K562 (cell line): ENCODE measurements around the gene KRTAP3-3. TPM values are rescaled to one million over a fixed set of nuclear protein-coding genes. Genes with fewer than 3 reads are reported as not detected.

Experiments
- ATAC-seq: fragments of 200-7000 bp; cut with Tn5 transposase; 3 replicates; pipeline ENCODE4 v1.9.1; 2020; ENCODE audit warnings: moderate library complexity
- BruUV-seq: library from RNA; stranded (reverse); fragments of 400-500 nt; replicated peaks from 2 replicates; lab custom pipeline; 2021; lab: Mats Ljungman, UMichigan
- CTCF ChIA-PET: fragments of 300-600 bp; formaldehyde crosslinking; extraction: SDS; loops from one replicate; lab custom pipeline; 2021; ENCODE audit warnings: low intra/inter-chr PET ratio; lab: Yijun Ruan, JAX
- POLR2A ChIA-PET: fragments of 300-600, 350-650 bp; sonication (Branson Sonifier 250); formaldehyde crosslinking; extraction: SDS; loops from one replicate; lab custom pipeline; 2021; ENCODE audit warnings: antibody characterized with exemption, inconsistent platforms; lab: Yijun Ruan, JAX
- DNase-seq, 4 experiments: peaks; one replicate each; pipeline versions ENCODE4 v3.0.0 to v3.0.0-alpha.2; 2011 to 2018; ENCODE audit warnings: low spot score in 3 of 4, mixed read lengths in 3 of 4; ENCODE audit errors: extremely low read depth in 1 of 4
- FAIRE-seq: peaks from 2 replicates; lab custom pipeline; 2011; peaks lifted over from hg19 to GRCh38; lab: Jason Lieb, UNC
- H2AFZ ChIP-seq: 2 replicates; pipeline ENCODE4 v1.6.0; 2011; ENCODE audit warnings: low read depth, low read length, control low read depth, inconsistent platforms
- H3K27ac ChIP-seq: fragments of 200-600 bp; 3 replicates; pipeline ENCODE4 v1.8.0; 2011; ENCODE audit warnings: low read depth, mild to moderate bottlenecking, control low read depth, inconsistent platforms, low read length, moderate library complexity, mixed read lengths; ENCODE audit errors: extremely low read depth
- H3K27me3 ChIP-seq, 2 experiments: fragments of 300-600 bp in 1 of 2; 2 replicates in 1 of 2; 3 replicates in 1 of 2; pipeline versions ENCODE4 v1.6.0 to v1.8.0; 2011; ENCODE audit warnings: inconsistent platforms in 2 of 2, low read length in 2 of 2, mild to moderate bottlenecking in 1 of 2, mixed read lengths in 1 of 2, moderate library complexity in 1 of 2; ENCODE audit not compliant: control insufficient read depth in 2 of 2, insufficient read depth in 2 of 2
- H3K36me3 ChIP-seq: fragments of 300-600 bp; 3 replicates; pipeline ENCODE4 v1.8.0; 2011; ENCODE audit warnings: mild to moderate bottlenecking, low read length, inconsistent platforms; ENCODE audit not compliant: control insufficient read depth, insufficient read depth
- H3K4me1 ChIP-seq, 2 experiments: fragments of 200-600 bp in 1 of 2; replicated peaks in 1 of 2; 2 replicates in 1 of 2; 3 replicates in 1 of 2; pipeline versions ENCODE4 v1.5.1 to v1.8.0; 2011; ENCODE audit warnings: inconsistent platforms in 2 of 2, low read length in 2 of 2, mild to moderate bottlenecking in 1 of 2, mixed read lengths in 1 of 2, moderate library complexity in 1 of 2; ENCODE audit not compliant: control insufficient read depth in 2 of 2, insufficient read depth in 2 of 2
- H3K4me2 ChIP-seq: 2 replicates; pipeline ENCODE4 v1.6.1; 2011; ENCODE audit warnings: low read length, control low read depth, inconsistent platforms, mixed read lengths; ENCODE audit not compliant: insufficient read depth
- H3K4me3 ChIP-seq: fragments of 200-600 bp; sonication (generic), shearing (Covaris generic); 2 replicates; pipeline ENCODE4 v1.5.1; 2016; ENCODE audit warnings: control low read depth, inconsistent platforms
- H3K79me2 ChIP-seq: fragments of 200-600 bp; 3 replicates; pipeline ENCODE4 v1.8.0; 2011; ENCODE audit warnings: low read length, inconsistent platforms; ENCODE audit not compliant: control insufficient read depth, insufficient read depth
- H3K9ac ChIP-seq, 2 experiments: 2 replicates each; pipeline versions ENCODE4 v1.6.0 to v1.6.1; 2011; ENCODE audit warnings: low read depth in 2 of 2, low read length in 2 of 2, control low read depth in 1 of 2, inconsistent platforms in 1 of 2, mild to moderate bottlenecking in 1 of 2, mixed read lengths in 1 of 2; ENCODE audit not compliant: insufficient read depth in 1 of 2
- H3K9me1 ChIP-seq: one replicate; pipeline ENCODE4 v1.6.0; 2011; ENCODE audit warnings: inconsistent platforms, mild to moderate bottlenecking, low read length, moderate library complexity; ENCODE audit not compliant: control insufficient read depth, insufficient read depth
- H3K9me3 ChIP-seq: replicated peaks from 2 replicates; pipeline ENCODE4 v1.5.1; 2011; ENCODE audit warnings: low read depth, low read length, inconsistent platforms; ENCODE audit not compliant: control insufficient read depth, insufficient read depth
- H4K20me1 ChIP-seq: replicated peaks from 2 replicates; pipeline ENCODE4 v1.6.1; 2011; ENCODE audit warnings: low read length, inconsistent platforms, mixed read lengths; ENCODE audit not compliant: control insufficient read depth, insufficient read depth
- ELF1 ChIP-seq: fragments of 200-800 bp; sonication (Bioruptor generic); IDR thresholded peaks from 2 replicates; pipeline ENCODE4 v1.6.1; 2016; ENCODE audit warnings: missing genetic modification characterization, missing compliant biosample characterization
- ETV5 ChIP-seq: sonication (generic); formaldehyde crosslinking; IDR thresholded peaks from 2 replicates; pipeline ENCODE4 v1.4.0; 2020; ENCODE audit warnings: low read depth, mild to moderate bottlenecking, missing genetic modification reagents
- GATA2 ChIP-seq: sonication (generic); formaldehyde crosslinking; IDR thresholded peaks from 2 replicates; pipeline ENCODE4 v1.4.0; 2020; ENCODE audit warnings: mild to moderate bottlenecking, missing genetic modification reagents
- IFI16 ChIP-seq: fragments of 250-450 bp; sonication (Bioruptor Pico); IDR thresholded peaks from 2 replicates; pipeline ENCODE4 v2.1.2; 2022; ENCODE audit warnings: mild to moderate bottlenecking, inconsistent platforms
- MTA1 ChIP-seq: fragments of 450-650 bp; IDR thresholded peaks from 2 replicates; pipeline ENCODE4 v1.6.1; 2017; ENCODE audit warnings: borderline replicate concordance
- RAD21 ChIP-seq, 2 experiments: fragments of 250-450 bp in 1 of 2; fragments of 450-650 bp in 1 of 2; sonication (Bioruptor Pico) in 1 of 2; formaldehyde crosslinking in 1 of 2; IDR thresholded peaks in 1 of 2; conservative IDR thresholded peaks in 1 of 2; 2 replicates each; pipeline versions ENCODE4 v1.4.0 to v1.8.0; 2020 to 2022; ENCODE audit warnings: mild to moderate bottlenecking in 2 of 2, moderate library complexity in 1 of 2
- TAF15 ChIP-seq: fragments of 200-400 bp; formaldehyde crosslinking; IDR thresholded peaks from 2 replicates; pipeline ENCODE4 v1.6.1; 2017; ENCODE audit warnings: mild to moderate bottlenecking, low read depth, low read length, moderate library complexity
- TAF9B ChIP-seq: fragments of 450-650 bp; IDR thresholded peaks from 2 replicates; pipeline ENCODE4 v1.6.1; 2018; ENCODE audit warnings: mild to moderate bottlenecking; ENCODE audit not compliant: partially characterized antibody
- XRCC3 ChIP-seq: fragments of 450-650 bp; IDR thresholded peaks from 2 replicates; pipeline ENCODE4 v1.6.1; 2017; ENCODE audit warnings: mild to moderate bottlenecking, moderate library complexity
- WGBS: fragments of 100-300 bp; shearing (Covaris generic); methylation state at CpG from one replicate; pipeline ENCODE4 v1.1.6; 2016; ENCODE audit warnings: low coverage, mixed read lengths; ENCODE audit not compliant: insufficient coverage; ENCODE audit errors: missing lambda C conversion rate; 5-methylcytosine and 5-hydroxymethylcytosine counted together
- in situ Hi-C: fragments of 300-500 bp; cut with MboI; formaldehyde crosslinking; loops from 4 replicates; pipeline ENCODE4 v1.15.0; 2018; ENCODE audit warnings: inconsistent platforms, mixed read lengths
- intact Hi-C: fragments of 100-400 bp; cut with micrococcal nuclease; formaldehyde crosslinking; loops from 2 replicates; pipeline ENCODE4 v1.14.2; 2022
- polyA plus RNA-seq, 8 experiments: library from polyadenylated mRNA; depleted of rRNA in 4 of 8; stranded (reverse) in 5 of 8; unstranded in 3 of 8; fragments of >200 nt; fragmentation: Nextera tagmentation in 2 of 8; fragmentation: Illumina TruSeq in 1 of 8; extraction: Ambion mirVana in 2 of 8; extraction: Trizol in 1 of 8; gene quantifications; 2 replicates each; pipeline versions ENCODE4 v1.2.1 to v1.2.3, GENCODE V29; 2011 to 2014; ENCODE audit warnings: inconsistent platforms in 1 of 8, missing spikeins in 1 of 8
- total RNA-seq, 7 experiments: library from RNA; depleted of rRNA in 6 of 7; stranded (reverse); fragments of >200 nt in 6 of 7; fragmentation: Illumina TruSeq in 2 of 7; extraction: Trizol in 2 of 7; gene quantifications; 2 replicates each; pipeline versions ENCODE4 v1.2.1 to v1.2.3, GENCODE V29; 2011 to 2021; ENCODE audit warnings: low replicate concordance in 1 of 7
- TF ChIP-seq, protein P1 (sequence below), 2 experiments: fragments of 150-350 bp in 1 of 2; IDR thresholded peaks; 2 replicates each; pipeline ENCODE4 v1.6.1; 2012 to 2016; ENCODE audit warnings: low read depth in 2 of 2, low read length in 2 of 2, mild to moderate bottlenecking in 1 of 2, moderate library complexity in 1 of 2
- TF ChIP-seq, protein P2 (sequence below): sonication (generic); formaldehyde crosslinking; IDR thresholded peaks from 2 replicates; pipeline ENCODE4 v1.9.0; 2022; ENCODE audit warnings: mild to moderate bottlenecking, missing genetic modification reagents
- TF ChIP-seq, protein P3 (sequence below), 3 experiments: IDR thresholded peaks in 2 of 3; conservative IDR thresholded peaks in 1 of 3; 2 replicates each; pipeline ENCODE4 v1.5.1; 2011 to 2012; ENCODE audit warnings: low read length in 3 of 3, mild to moderate bottlenecking in 3 of 3, control low read depth in 2 of 3, improper control_type of control experiment in 1 of 3, inconsistent platforms in 1 of 3, low read depth in 1 of 3, mixed read lengths in 1 of 3, moderate library complexity in 1 of 3; ENCODE audit not compliant: insufficient read depth in 2 of 3

The KRTAP3-3 gene
- total and polyA plus RNA-seq, 9 of the 15 experiments (the other 6 are each of a cell fraction or from before 2014, with no cell fraction given), result not detected

DNA sequence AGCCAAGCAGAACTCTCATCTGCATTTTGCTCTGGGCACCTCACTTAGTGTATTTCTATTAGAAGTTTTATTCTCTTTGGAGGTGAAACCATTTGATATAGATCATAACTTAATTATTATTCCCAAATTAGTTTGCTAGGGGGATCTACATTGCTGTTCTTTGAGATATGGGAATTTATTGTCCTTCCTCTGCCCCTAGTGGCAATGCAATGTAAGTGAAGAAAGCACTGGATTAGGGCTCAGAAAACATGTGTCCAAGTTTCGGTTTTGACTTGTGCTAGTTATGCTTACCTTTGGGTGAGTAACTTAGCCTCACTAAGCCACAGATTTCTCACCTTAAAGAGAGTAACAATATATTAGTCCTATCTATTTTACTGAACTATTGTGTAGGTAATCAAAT lies 30.1 kb downstream of the KRTAP3-3 start:
- no peaks in the 10 kb centered on the region for H3K9me3 ChIP-seq
- 0% methylated on average over 1 of the region's 1 CpG for WGBS
- DNase-seq (peak; percentile 27 to 42 (median 40)), ATAC-seq (peak; percentile 68; the same call in 2 of the 3 replicates), FAIRE-seq (peak; percentile 82)
- peak overlapping the region; percentile 6; the same call in 1 of the 2 replicates for H3K4me2 ChIP-seq
- no peaks in the 10 kb centered on the region for H4K20me1 ChIP-seq
- intact Hi-C loops, result no loop called here
- H3K27me3 ChIP-seq, result peaks cover 0 to 6% of the 10 kb centered on the region in 2 experiments; a peak in 3 of 5 replicates
- no TSS peak for BruUV-seq
- H3K4me1 ChIP-seq, result no peaks in the 10 kb centered on the region
- CTCF ChIA-PET, result no interaction called here
- H3K9me1 ChIP-seq, result no peaks in the 10 kb centered on the region
- TF ChIP-seq ELF1 (tag) (no peak), TAF15 (no peak), RAD21 (CRISPR knock-in tag; conservative IDR thresholded peaks at IDR 0.05 in 1 of 2, IDR thresholded peaks at IDR 0.05 in 1 of 2) (peak in 1 of 2 experiments; percentile 19; a peak in 1 of 4 replicates), IFI16 (CRISPR knock-in tag) (no peak), GATA2 (no peak), XRCC3 (no peak), TAF9B (no peak), ETV5 (CRISPR knock-in tag) (no peak), MTA1 (no peak)
- TF ChIP-seq, protein P1, sequence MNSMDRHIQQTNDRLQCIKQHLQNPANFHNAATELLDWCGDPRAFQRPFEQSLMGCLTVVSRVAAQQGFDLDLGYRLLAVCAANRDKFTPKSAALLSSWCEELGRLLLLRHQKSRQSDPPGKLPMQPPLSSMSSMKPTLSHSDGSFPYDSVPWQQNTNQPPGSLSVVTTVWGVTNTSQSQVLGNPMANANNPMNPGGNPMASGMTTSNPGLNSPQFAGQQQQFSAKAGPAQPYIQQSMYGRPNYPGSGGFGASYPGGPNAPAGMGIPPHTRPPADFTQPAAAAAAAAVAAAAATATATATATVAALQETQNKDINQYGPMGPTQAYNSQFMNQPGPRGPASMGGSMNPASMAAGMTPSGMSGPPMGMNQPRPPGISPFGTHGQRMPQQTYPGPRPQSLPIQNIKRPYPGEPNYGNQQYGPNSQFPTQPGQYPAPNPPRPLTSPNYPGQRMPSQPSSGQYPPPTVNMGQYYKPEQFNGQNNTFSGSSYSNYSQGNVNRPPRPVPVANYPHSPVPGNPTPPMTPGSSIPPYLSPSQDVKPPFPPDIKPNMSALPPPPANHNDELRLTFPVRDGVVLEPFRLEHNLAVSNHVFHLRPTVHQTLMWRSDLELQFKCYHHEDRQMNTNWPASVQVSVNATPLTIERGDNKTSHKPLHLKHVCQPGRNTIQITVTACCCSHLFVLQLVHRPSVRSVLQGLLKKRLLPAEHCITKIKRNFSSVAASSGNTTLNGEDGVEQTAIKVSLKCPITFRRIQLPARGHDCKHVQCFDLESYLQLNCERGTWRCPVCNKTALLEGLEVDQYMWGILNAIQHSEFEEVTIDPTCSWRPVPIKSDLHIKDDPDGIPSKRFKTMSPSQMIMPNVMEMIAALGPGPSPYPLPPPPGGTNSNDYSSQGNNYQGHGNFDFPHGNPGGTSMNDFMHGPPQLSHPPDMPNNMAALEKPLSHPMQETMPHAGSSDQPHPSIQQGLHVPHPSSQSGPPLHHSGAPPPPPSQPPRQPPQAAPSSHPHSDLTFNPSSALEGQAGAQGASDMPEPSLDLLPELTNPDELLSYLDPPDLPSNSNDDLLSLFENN (IDR thresholded peaks at IDR 0.05; ENCODE audit: low read depth in 2 of 2, low read length in 2 of 2), result no peak
- TF ChIP-seq, protein P2, sequence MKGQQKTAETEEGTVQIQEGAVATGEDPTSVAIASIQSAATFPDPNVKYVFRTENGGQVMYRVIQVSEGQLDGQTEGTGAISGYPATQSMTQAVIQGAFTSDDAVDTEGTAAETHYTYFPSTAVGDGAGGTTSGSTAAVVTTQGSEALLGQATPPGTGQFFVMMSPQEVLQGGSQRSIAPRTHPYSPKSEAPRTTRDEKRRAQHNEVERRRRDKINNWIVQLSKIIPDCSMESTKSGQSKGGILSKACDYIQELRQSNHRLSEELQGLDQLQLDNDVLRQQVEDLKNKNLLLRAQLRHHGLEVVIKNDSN (CRISPR knock-in tag), result no peak
- TF ChIP-seq, protein P3, sequence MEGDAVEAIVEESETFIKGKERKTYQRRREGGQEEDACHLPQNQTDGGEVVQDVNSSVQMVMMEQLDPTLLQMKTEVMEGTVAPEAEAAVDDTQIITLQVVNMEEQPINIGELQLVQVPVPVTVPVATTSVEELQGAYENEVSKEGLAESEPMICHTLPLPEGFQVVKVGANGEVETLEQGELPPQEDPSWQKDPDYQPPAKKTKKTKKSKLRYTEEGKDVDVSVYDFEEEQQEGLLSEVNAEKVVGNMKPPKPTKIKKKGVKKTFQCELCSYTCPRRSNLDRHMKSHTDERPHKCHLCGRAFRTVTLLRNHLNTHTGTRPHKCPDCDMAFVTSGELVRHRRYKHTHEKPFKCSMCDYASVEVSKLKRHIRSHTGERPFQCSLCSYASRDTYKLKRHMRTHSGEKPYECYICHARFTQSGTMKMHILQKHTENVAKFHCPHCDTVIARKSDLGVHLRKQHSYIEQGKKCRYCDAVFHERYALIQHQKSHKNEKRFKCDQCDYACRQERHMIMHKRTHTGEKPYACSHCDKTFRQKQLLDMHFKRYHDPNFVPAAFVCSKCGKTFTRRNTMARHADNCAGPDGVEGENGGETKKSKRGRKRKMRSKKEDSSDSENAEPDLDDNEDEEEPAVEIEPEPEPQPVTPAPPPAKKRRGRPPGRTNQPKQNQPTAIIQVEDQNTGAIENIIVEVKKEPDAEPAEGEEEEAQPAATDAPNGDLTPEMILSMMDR (IDR thresholded peaks at IDR 0.05 in 2 of 3, conservative IDR thresholded peaks at IDR 0.05 in 1 of 3; ENCODE audit: insufficient read depth in 2 of 3, low read depth in 1 of 3, low read length in 3 of 3), result peak in 2 of 3 experiments; percentile 60 to 65; a peak in 4 of 6 replicates
- no peak overlapping the region for H3K9ac ChIP-seq
- H3K4me3 ChIP-seq, result no peak overlapping the region
- in situ Hi-C loops, result no loop called here
- POLR2A ChIA-PET, result interaction anchor here (1.0 kb wide), 1 partner anchor 9 kb away, joined by 4 read pairs; no protein-coding TSS in a partner anchor
- peak overlapping the region; percentile 34; the same call in 1 of the 2 replicates for H2AFZ ChIP-seq
- no peaks in the 10 kb centered on the region for H3K36me3 ChIP-seq
- H3K27ac ChIP-seq, result no peak overlapping the region
- H3K79me2 ChIP-seq, result no peaks in the 10 kb centered on the region
